Gastrocnemius medialis (tissue), 4 donors: ENCODE data around the gene EID2. TPM values are rescaled to one million over a fixed set of nuclear protein-coding genes. Genes with fewer than 3 reads are reported as not detected.

Experiments
- ATAC-seq, 2 donors: fragments of 150-250 bp; one replicate each; pipeline ENCODE4 v1.9.1; 2016
- DNase-seq, 2 donors: peaks; one replicate each; pipeline ENCODE4 v3.0.0-alpha.2; 2019
- H3K27ac ChIP-seq, 4 donors: fragments of 200-600 bp; sonication (generic); 1 replicate in 1 of 4; 2 replicates in 3 of 4; pipeline ENCODE4 v1.5.1; 2016 to 2018; ENCODE audit warnings: mild to moderate bottlenecking in 2 of 4, moderate library complexity in 1 of 4
- H3K27me3 ChIP-seq, 3 donors: fragments of 200-600 bp; sonication (generic) in 2 of 3; 1 replicate in 1 of 3; 2 replicates in 2 of 3; pipeline versions ENCODE4 v1.5.1 to v1.6.0; 2016 to 2019; ENCODE audit warnings: mild to moderate bottlenecking in 1 of 3, moderate library complexity in 1 of 3
- H3K36me3 ChIP-seq, 2 donors: fragments of 200-600 bp; sonication (generic) in 1 of 2; one replicate each; pipeline ENCODE4 v1.5.1; 2017 to 2018
- H3K4me1 ChIP-seq, 2 donors: fragments of 200-600 bp; sonication (generic) in 1 of 2; one replicate each; pipeline ENCODE4 v1.5.1; 2016 to 2017; ENCODE audit warnings: mild to moderate bottlenecking in 2 of 2
- H3K4me3 ChIP-seq, 4 donors: fragments of 200-600 bp; sonication (generic) in 3 of 4; 1 replicate in 1 of 4; 2 replicates in 3 of 4; pipeline ENCODE4 v1.5.1; 2016 to 2019; ENCODE audit warnings: mild to moderate bottlenecking in 2 of 4
- H3K9me3 ChIP-seq, 3 donors: fragments of 200-600 bp; sonication (generic) in 2 of 3; 1 replicate in 1 of 3; 2 replicates in 2 of 3; pipeline ENCODE4 v1.5.1; 2016 to 2019
- CTCF ChIP-seq, 5 experiments: fragments of 450-650 bp in 3 of 5; fragments of 200-600 bp in 2 of 5; sonication (generic) in 2 of 5; IDR thresholded peaks in 4 of 5; conservative IDR thresholded peaks in 1 of 5; 1 replicate in 4 of 5; 2 replicates in 1 of 5; pipeline ENCODE4 v1.5.1; 2016 to 2019; ENCODE audit warnings: antibody characterized with exemption in 5 of 5, mild to moderate bottlenecking in 3 of 5, moderate library complexity in 3 of 5
- POLR2A ChIP-seq, 2 donors: fragments of 450-650 bp; IDR thresholded peaks; one replicate each; pipeline ENCODE4 v1.6.1; 2017; ENCODE audit warnings: antibody characterized with exemption in 2 of 2, mild to moderate bottlenecking in 2 of 2, moderate library complexity in 2 of 2
- in situ Hi-C, 4 donors: fragments of 200-750 bp; cut with MboI; loops; one replicate each; pipeline versions ENCODE4 v1.15.0 to v1.8.0; 2017; ENCODE audit warnings: low sequenced_read_pairs in 4 of 4
- intact Hi-C: fragments of 100-400 bp; cut with DNase I; formaldehyde crosslinking; loops from one replicate; pipeline ENCODE4 v1.15.1; 2023; ENCODE audit warnings: low total_unique reads
- total RNA-seq, 4 donors: library from RNA; depleted of rRNA; stranded (reverse); fragments of >200 nt; gene quantifications; one replicate each; pipeline versions ENCODE4 v1.1.0 to v1.2.3, GENCODE V29; 2016

Gene EID2
- total RNA-seq, 4 donors from 2014 or later: 7.8 to 12.7 (median 9.4) TPM

GRCh38 chr19:39518458-39518857 is 21.5 kb downstream of the EID2 start:
- Histone ChIP-seq H3K27ac (no peak overlapping the region), H3K4me3 (no peak overlapping the region), H3K36me3 (no peaks in the 10 kb centered on the region), H3K9me3 (no peaks in the 10 kb centered on the region), H3K27me3 (peaks cover 33 to 42% (median 41%) of the 10 kb centered on the region in 3 donors), H3K4me1 (no peaks in the 10 kb centered on the region)
- in situ Hi-C loops (no loop called here), intact Hi-C loops (no loop called here)
- DNase-seq: no peak
- TF ChIP-seq POLR2A (IDR thresholded peaks at IDR 0.05): no peak
- TF ChIP-seq CTCF (IDR thresholded peaks at IDR 0.05 in 4 of 5, conservative IDR thresholded peaks at IDR 0.05 in 1 of 5): no peak
- ATAC-seq: no peak

GRCh38 chr19:39517432-39517831 is 22.5 kb downstream of the EID2 start:
- intact Hi-C loops (no loop called here), in situ Hi-C loops (no loop called here)
- H3K4me3 ChIP-seq: no peak overlapping the region
- no peak for ATAC-seq
- TF ChIP-seq POLR2A (IDR thresholded peaks at IDR 0.05) (no peak), CTCF (IDR thresholded peaks at IDR 0.05 in 4 of 5, conservative IDR thresholded peaks at IDR 0.05 in 1 of 5) (no peak)
- no peak for DNase-seq
- peaks cover 33 to 51% (median 50%) of the 10 kb centered on the region in 3 donors for H3K27me3 ChIP-seq
- no peak overlapping the region for H3K27ac ChIP-seq
- H3K4me1 ChIP-seq: no peaks in the 10 kb centered on the region
- H3K36me3 ChIP-seq: no peaks in the 10 kb centered on the region
- H3K9me3 ChIP-seq: no peaks in the 10 kb centered on the region

GRCh38 chr19:39516270-39516669 is 23.7 kb downstream of the EID2 start:
- DNase-seq (no peak), ATAC-seq (no peak)
- Histone ChIP-seq H3K4me3 (peak overlapping the region in 1 of 4 donors; percentile 25), H3K4me1 (no peaks in the 10 kb centered on the region), H3K27me3 (peaks cover 33 to 59% (median 55%) of the 10 kb centered on the region in 3 donors), H3K27ac (no peak overlapping the region), H3K36me3 (no peaks in the 10 kb centered on the region), H3K9me3 (no peaks in the 10 kb centered on the region)
- intact Hi-C loops (no loop called here), in situ Hi-C loops (no loop called here)
- TF ChIP-seq CTCF (IDR thresholded peaks at IDR 0.05 in 4 of 5, conservative IDR thresholded peaks at IDR 0.05 in 1 of 5): no peak
- TF ChIP-seq POLR2A (IDR thresholded peaks at IDR 0.05): no peak

GRCh38 chr19:39515551-39516191 is 24.3 kb downstream of the EID2 start:
- intact Hi-C loops: no loop called here

More at GRCh38 chr19:39515551-39516191, 24.3 kb downstream of the EID2 start:
- Histone ChIP-seq H3K4me1 (no peaks in the 10 kb centered on the region), H3K9me3 (no peaks in the 10 kb centered on the region), H3K4me3 (peak overlapping the region in 3 of 4 donors; percentile 2 to 25 (median 25)), H3K36me3 (no peaks in the 10 kb centered on the region), H3K27ac (no peak overlapping the region), H3K27me3 (peaks cover 33 to 62% (median 55%) of the 10 kb centered on the region in 3 donors)
- ATAC-seq (no peak), DNase-seq (no peak)
- in situ Hi-C loops: no loop called here
- TF ChIP-seq POLR2A (IDR thresholded peaks at IDR 0.05) (no peak), CTCF (IDR thresholded peaks at IDR 0.05 in 4 of 5, conservative IDR thresholded peaks at IDR 0.05 in 1 of 5) (no peak)
